ENCODE data around the gene JTB.

The JTB gene

GRCh38 chr1:153953859-153954365 lies 23.6 kb downstream of the JTB start:
- no peak for DNase-seq (ENCODE audit: low read depth)
- no peak for TF ChIP-seq CTCF (IDR thresholded peaks at IDR 0.05; ENCODE audit: control insufficient read depth, extremely low read depth, insufficient read depth)
- H3K4me3 ChIP-seq (ENCODE audit: low read depth, low read length) = no peak overlapping the region

GRCh38 chr1:153951801-153952200 lies 25.7 kb downstream of the JTB start:
- DNase-seq (ENCODE audit: low read depth) = no peak
- no peak overlapping the region for H3K4me3 ChIP-seq (ENCODE audit: low read depth, low read length)
- TF ChIP-seq CTCF (IDR thresholded peaks at IDR 0.05; ENCODE audit: control insufficient read depth, extremely low read depth, insufficient read depth) = no peak

- H3K4me3 ChIP-seq (ENCODE audit: low read depth, low read length) = no peak overlapping the region
- no peak for DNase-seq (ENCODE audit: low read depth)
- no peak for TF ChIP-seq CTCF (IDR thresholded peaks at IDR 0.05; ENCODE audit: control insufficient read depth, extremely low read depth, insufficient read depth)
Observed at GRCh38 chr1:153951183-153951582, 26.3 kb downstream of the JTB start.

GRCh38 chr1:153946622-153947241 lies 30.7 kb downstream of the JTB start, which contains the start of gene DENND4B:
Gene DENND4B, minus strand, starts transcription at chr1:153946718. Its CDS starts 2,344 bp downstream, at chr1:153944374.
- peak; percentile 93 for TF ChIP-seq CTCF (IDR thresholded peaks at IDR 0.05; ENCODE audit: control insufficient read depth, extremely low read depth, insufficient read depth)
- H3K4me3 ChIP-seq (ENCODE audit: low read depth, low read length) = peak within 1 kb of the TSS; percentile 80

GRCh38 chr1:153945795-153946621 lies 31.5 kb downstream of the JTB start:
- no peak for DNase-seq (ENCODE audit: low read depth)
- TF ChIP-seq CTCF (IDR thresholded peaks at IDR 0.05; ENCODE audit: control insufficient read depth, extremely low read depth, insufficient read depth) = no peak
- peak overlapping the region; percentile 80 for H3K4me3 ChIP-seq (ENCODE audit: low read depth, low read length)

More at GRCh38 chr1:153946622-153947241, 30.7 kb downstream of the JTB start, which contains the start of gene DENND4B:
- no peak for DNase-seq (ENCODE audit: low read depth)

- DNase-seq (ENCODE audit: low read depth) = no peak
Observed at GRCh38 chr1:153945131-153945794, 32.2 kb downstream of the JTB start.

More at GRCh38 chr1:153945131-153945794, 32.2 kb downstream of the JTB start:
- H3K4me3 ChIP-seq (ENCODE audit: low read depth, low read length) = peak overlapping the region; percentile 80
- TF ChIP-seq CTCF (IDR thresholded peaks at IDR 0.05; ENCODE audit: control insufficient read depth, extremely low read depth, insufficient read depth) = no peak
